H9 (cell line): Measurements from ENCODE around the gene ANO10. TPM values are rescaled to one million over a fixed set of nuclear protein-coding genes. Genes with fewer than 3 reads are reported as not detected.
A peak's percentile ranks its signal among the peaks of the same experiment; 100 is the strongest.

Experiments used
- DNase-seq: peaks from one replicate; pipeline ENCODE4 v3.0.0-alpha.2; 2017
- H2AFZ ChIP-seq: one replicate; pipeline ENCODE4 v1.6.1; 2013; ENCODE audit warnings: mild to moderate bottlenecking, low read length, control low read depth, moderate library complexity
- H2AK5ac ChIP-seq: 2 replicates; pipeline ENCODE4 v1.6.1; 2013; ENCODE audit warnings: low read length, control low read depth, mixed read lengths; ENCODE audit not compliant: insufficient read length
- H2BK120ac ChIP-seq: one replicate; pipeline ENCODE4 v1.6.1; 2013; ENCODE audit warnings: low read depth, mild to moderate bottlenecking, low read length, control low read depth, inconsistent platforms; ENCODE audit not compliant: poor library complexity, severe bottlenecking
- H2BK12ac ChIP-seq: 2 replicates; pipeline ENCODE4 v1.6.1; 2013; ENCODE audit warnings: low read length, control low read depth, mixed read lengths, low read depth; ENCODE audit not compliant: insufficient read length
- H2BK15ac ChIP-seq: 2 replicates; pipeline ENCODE4 v1.6.1; 2013; ENCODE audit warnings: low read depth, low read length, control low read depth
- H2BK20ac ChIP-seq: one replicate; pipeline ENCODE4 v1.6.1; 2013; ENCODE audit warnings: low read depth, mild to moderate bottlenecking, low read length, control low read depth, inconsistent platforms; ENCODE audit not compliant: poor library complexity, severe bottlenecking
- H2BK5ac ChIP-seq: 2 replicates; pipeline ENCODE4 v1.6.1; 2013; ENCODE audit warnings: low read length, control low read depth, mixed read lengths; ENCODE audit not compliant: insufficient read length
- H3K14ac ChIP-seq: 2 replicates; pipeline ENCODE4 v1.6.1; 2013; ENCODE audit warnings: low read length, control low read depth; ENCODE audit not compliant: insufficient read depth
- H3K18ac ChIP-seq: 2 replicates; pipeline ENCODE4 v1.6.1; 2013; ENCODE audit warnings: low read depth, mild to moderate bottlenecking, mixed read lengths, low read length, control low read depth; ENCODE audit not compliant: insufficient read length
- H3K23ac ChIP-seq: 2 replicates; pipeline ENCODE4 v1.6.1; 2013; ENCODE audit warnings: low read length, control low read depth, mixed read lengths, low read depth; ENCODE audit not compliant: insufficient read length
- H3K23me2 ChIP-seq: 2 replicates; pipeline ENCODE4 v1.6.1; 2013; ENCODE audit warnings: low read depth, mild to moderate bottlenecking, mixed read lengths, low read length, control low read depth; ENCODE audit not compliant: insufficient read length, poor library complexity, severe bottlenecking
- H3K27ac ChIP-seq: 2 replicates; pipeline ENCODE4 v1.5.1; 2013; ENCODE audit warnings: low read length, control low read depth, mixed read lengths, low read depth; ENCODE audit not compliant: insufficient read length
- H3K27me3 ChIP-seq: 2 replicates; pipeline ENCODE4 v1.6.1; 2013; ENCODE audit warnings: low read length, control low read depth, inconsistent platforms; ENCODE audit not compliant: insufficient read depth
- H3K4ac ChIP-seq: 2 replicates; pipeline ENCODE4 v1.6.1; 2013; ENCODE audit warnings: low read depth, mild to moderate bottlenecking, control low read depth, inconsistent platforms, low read length, moderate library complexity
- H3K4me1 ChIP-seq: 2 replicates; pipeline ENCODE4 v1.6.1; 2013; ENCODE audit warnings: low read length, control low read depth, inconsistent platforms; ENCODE audit not compliant: insufficient read depth
- H3K4me2 ChIP-seq: 2 replicates; pipeline ENCODE4 v1.6.1; 2013; ENCODE audit warnings: low read length, control low read depth, mixed read lengths; ENCODE audit not compliant: insufficient read length, insufficient read depth
- H3K56ac ChIP-seq: 2 replicates; pipeline ENCODE4 v1.6.1; 2013; ENCODE audit warnings: low read depth, mild to moderate bottlenecking, mixed read lengths, low read length, control low read depth; ENCODE audit not compliant: insufficient read length
- H3K79me1 ChIP-seq: 2 replicates; pipeline ENCODE4 v1.6.1; 2013; ENCODE audit warnings: low read depth, mild to moderate bottlenecking, moderate library complexity, low read length, control low read depth, inconsistent platforms; ENCODE audit not compliant: insufficient read depth, poor library complexity, severe bottlenecking
- H3K79me2 ChIP-seq: 2 replicates; pipeline ENCODE4 v1.6.1; 2013; ENCODE audit warnings: low read length, control low read depth, inconsistent platforms; ENCODE audit not compliant: insufficient read depth
- H3K9ac ChIP-seq: 2 replicates; pipeline ENCODE4 v1.6.1; 2013; ENCODE audit warnings: low read length, control low read depth, mixed read lengths; ENCODE audit not compliant: insufficient read length; ENCODE audit errors: extremely low read depth
- H3K9me3 ChIP-seq: one replicate; pipeline ENCODE4 v1.6.1; 2013; ENCODE audit warnings: low read depth, low read length, inconsistent platforms; ENCODE audit not compliant: control insufficient read depth
- H3T11ph ChIP-seq: one replicate; pipeline ENCODE4 v1.6.1; 2013; ENCODE audit warnings: mild to moderate bottlenecking, low read length, control low read depth, inconsistent platforms
- H4K20me1 ChIP-seq: one replicate; pipeline ENCODE4 v1.6.1; 2013; ENCODE audit not compliant: control insufficient read depth, insufficient read length, insufficient read depth
- H4K5ac ChIP-seq: 2 replicates; pipeline ENCODE4 v1.6.1; 2013; ENCODE audit warnings: low read depth, mild to moderate bottlenecking, mixed read lengths, low read length, control low read depth; ENCODE audit not compliant: insufficient read length
- H4K8ac ChIP-seq: replicated peaks from 2 replicates; pipeline ENCODE4 v1.6.1; 2013; ENCODE audit warnings: low read length, control low read depth, mixed read lengths, low read depth; ENCODE audit not compliant: insufficient read length
- H4K91ac ChIP-seq: 2 replicates; pipeline ENCODE4 v1.6.1; 2013; ENCODE audit warnings: low read depth, mild to moderate bottlenecking, moderate library complexity, mixed read lengths, low read length, control low read depth; ENCODE audit not compliant: insufficient read length
- H3K27ac Mint-ChIP-seq, 3 experiments: 2 replicates in 2 of 3; 3 replicates in 1 of 3; pipeline ENCODE4 v1.8.0; 2020 to 2021; ENCODE audit warnings: mixed read lengths in 3 of 3, mild to moderate bottlenecking in 1 of 3, moderate library complexity in 1 of 3
- H3K27me3 Mint-ChIP-seq: 2 replicates; pipeline ENCODE4 v1.8.0; 2021; ENCODE audit warnings: low read depth, mild to moderate bottlenecking, moderate library complexity, mixed read lengths
- H3K36me3 Mint-ChIP-seq, 3 experiments: 2 replicates in 2 of 3; 3 replicates in 1 of 3; pipeline ENCODE4 v1.8.0; 2020 to 2021; ENCODE audit warnings: low read depth in 3 of 3, mixed read lengths in 3 of 3; ENCODE audit not compliant: insufficient read depth in 1 of 3
- H3K4me1 Mint-ChIP-seq, 2 experiments: 2 replicates each; pipeline ENCODE4 v1.8.0; 2020; ENCODE audit warnings: mixed read lengths in 2 of 2
- H3K4me3 Mint-ChIP-seq, 2 experiments: 2 replicates in 1 of 2; 3 replicates in 1 of 2; pipeline ENCODE4 v1.8.0; 2020 to 2021; ENCODE audit warnings: mild to moderate bottlenecking in 2 of 2, mixed read lengths in 2 of 2, moderate library complexity in 1 of 2
- H3K9me3 Mint-ChIP-seq, 2 experiments: 2 replicates in 1 of 2; 3 replicates in 1 of 2; pipeline ENCODE4 v1.8.0; 2020; ENCODE audit warnings: mild to moderate bottlenecking in 2 of 2, mixed read lengths in 2 of 2, moderate library complexity in 1 of 2
- WGBS: extraction: QIAGEN DNeasy Blood & Tissue Kit; methylation state at CpG from one replicate; pipeline ENCODE4 v1.1.7; 2013; ENCODE audit warnings: missing lambda C conversion rate, low lambda C conversion rate, mixed read lengths; ENCODE audit not compliant: insufficient read length; ENCODE audit errors: extremely low coverage; 5-methylcytosine and 5-hydroxymethylcytosine counted together
- total RNA-seq: library from RNA; stranded (reverse); gene quantifications from 2 replicates; pipeline ENCODE4 v1.2.1, GENCODE V29; 2021
- TF ChIP-seq, protein P1 (sequence below): fragments of 200-600 bp; sonication (generic); conservative IDR thresholded peaks from 3 replicates; pipeline ENCODE4 v1.8.0; 2021; ENCODE audit warnings: antibody characterized with exemption, mild to moderate bottlenecking

The ANO10 gene
- total RNA-seq, 1 experiment from 2014 or later = 38.7 TPM

GRCh38 chr3:43531835-43532234 lies 90.0 kb downstream of the ANO10 start:
- Histone ChIP-seq H2BK12ac (no peak overlapping the region), H2BK5ac (no peak overlapping the region), H3K9ac (no peak overlapping the region), H4K91ac (no peak overlapping the region), H4K8ac (no peak overlapping the region), H3K9me3 (no peaks in the 10 kb centered on the region), H3K14ac (no peak overlapping the region), H4K20me1 (no peaks in the 10 kb centered on the region), H2BK120ac (no peak overlapping the region), H2AK5ac (no peak overlapping the region), H3K79me1 (no peaks in the 10 kb centered on the region), H2AFZ (no peak overlapping the region), H2BK20ac (no peak overlapping the region), H3K27me3 (no peaks in the 10 kb centered on the region), H3K23me2 (no peaks in the 10 kb centered on the region), H3K79me2 (no peaks in the 10 kb centered on the region), H3T11ph (no peak overlapping the region), H3K56ac (no peak overlapping the region), H3K4ac (no peak overlapping the region), H3K4me2 (no peak overlapping the region), H3K23ac (no peak overlapping the region), H3K27ac (no peak overlapping the region), H3K4me1 (peaks cover 3% of the 10 kb centered on the region; the same call in 1 of the 2 replicates), H3K18ac (no peak overlapping the region), H4K5ac (no peak overlapping the region), H2BK15ac (no peak overlapping the region)
- H3K36me3 Mint-ChIP-seq = peaks cover 4 to 20% (median 7%) of the 10 kb centered on the region in 3 experiments; a peak in 6 of 7 replicates
- peaks cover 5 to 6% of the 10 kb centered on the region in 2 experiments; a peak in 4 of 5 replicates for H3K9me3 Mint-ChIP-seq
- H3K27me3 Mint-ChIP-seq = no peaks in the 10 kb centered on the region
- peak overlapping the region in 1 of 3 experiments; percentile 55; a peak in 2 of 7 replicates for H3K27ac Mint-ChIP-seq
- no CpG with 5 or more reads among the region's 3 CpGs for WGBS
- DNase-seq = no peak
- H3K4me1 Mint-ChIP-seq = peaks cover 14 to 15% of the 10 kb centered on the region in 2 experiments
- TF ChIP-seq, protein P1, sequence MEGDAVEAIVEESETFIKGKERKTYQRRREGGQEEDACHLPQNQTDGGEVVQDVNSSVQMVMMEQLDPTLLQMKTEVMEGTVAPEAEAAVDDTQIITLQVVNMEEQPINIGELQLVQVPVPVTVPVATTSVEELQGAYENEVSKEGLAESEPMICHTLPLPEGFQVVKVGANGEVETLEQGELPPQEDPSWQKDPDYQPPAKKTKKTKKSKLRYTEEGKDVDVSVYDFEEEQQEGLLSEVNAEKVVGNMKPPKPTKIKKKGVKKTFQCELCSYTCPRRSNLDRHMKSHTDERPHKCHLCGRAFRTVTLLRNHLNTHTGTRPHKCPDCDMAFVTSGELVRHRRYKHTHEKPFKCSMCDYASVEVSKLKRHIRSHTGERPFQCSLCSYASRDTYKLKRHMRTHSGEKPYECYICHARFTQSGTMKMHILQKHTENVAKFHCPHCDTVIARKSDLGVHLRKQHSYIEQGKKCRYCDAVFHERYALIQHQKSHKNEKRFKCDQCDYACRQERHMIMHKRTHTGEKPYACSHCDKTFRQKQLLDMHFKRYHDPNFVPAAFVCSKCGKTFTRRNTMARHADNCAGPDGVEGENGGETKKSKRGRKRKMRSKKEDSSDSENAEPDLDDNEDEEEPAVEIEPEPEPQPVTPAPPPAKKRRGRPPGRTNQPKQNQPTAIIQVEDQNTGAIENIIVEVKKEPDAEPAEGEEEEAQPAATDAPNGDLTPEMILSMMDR = no peak
- no peak overlapping the region for H3K4me3 Mint-ChIP-seq
